ENCODE measurements around the gene ACAP2.
"Not testable (repeated sequence)": the region's sequence is repeated elsewhere in the genome, so short reads cannot be mapped to it uniquely, and the experiment has no call there.

Gene ACAP2

DNA sequence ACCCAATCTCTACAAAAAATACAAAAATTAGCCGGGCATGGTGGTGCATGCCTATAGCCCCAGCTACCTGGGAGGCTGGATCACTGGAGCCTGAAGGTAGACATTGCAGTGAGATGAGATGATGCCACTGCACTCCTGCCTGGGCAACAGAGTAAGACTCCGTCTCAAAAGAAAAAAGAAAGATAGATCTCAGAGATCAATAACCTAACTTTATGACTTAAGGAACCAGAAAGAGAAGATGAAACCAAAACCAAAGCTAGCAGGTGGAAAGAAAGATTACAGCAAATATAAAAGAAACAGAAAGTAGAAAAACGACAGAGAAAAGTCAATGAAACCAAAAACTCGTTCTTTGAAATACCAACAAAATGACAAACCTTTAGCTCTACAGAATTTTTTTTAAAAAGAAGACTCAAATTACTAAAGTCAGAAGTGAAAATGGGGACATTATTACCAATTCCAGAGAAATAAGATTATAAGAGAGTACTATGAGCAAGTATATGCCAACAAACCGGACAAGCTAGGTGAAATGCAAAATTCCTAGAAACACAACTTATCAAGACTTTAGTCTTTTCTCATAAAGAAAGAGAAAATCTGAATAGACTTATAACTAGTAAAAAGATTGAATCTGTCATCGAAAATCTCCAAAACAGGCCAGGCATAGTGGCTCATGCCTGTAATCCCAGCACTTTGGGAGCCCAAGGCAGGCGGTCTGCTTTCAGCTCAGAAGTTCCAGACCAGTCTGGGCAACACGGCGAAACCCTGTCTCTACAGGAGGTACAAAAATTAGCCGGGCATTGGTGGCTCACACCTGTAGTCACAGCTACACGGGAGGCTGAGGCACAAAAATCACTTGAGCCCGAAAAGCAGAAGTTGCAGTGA lies 35.0 kb downstream of the ACAP2 start:
- TF ChIP-seq, protein P1, sequence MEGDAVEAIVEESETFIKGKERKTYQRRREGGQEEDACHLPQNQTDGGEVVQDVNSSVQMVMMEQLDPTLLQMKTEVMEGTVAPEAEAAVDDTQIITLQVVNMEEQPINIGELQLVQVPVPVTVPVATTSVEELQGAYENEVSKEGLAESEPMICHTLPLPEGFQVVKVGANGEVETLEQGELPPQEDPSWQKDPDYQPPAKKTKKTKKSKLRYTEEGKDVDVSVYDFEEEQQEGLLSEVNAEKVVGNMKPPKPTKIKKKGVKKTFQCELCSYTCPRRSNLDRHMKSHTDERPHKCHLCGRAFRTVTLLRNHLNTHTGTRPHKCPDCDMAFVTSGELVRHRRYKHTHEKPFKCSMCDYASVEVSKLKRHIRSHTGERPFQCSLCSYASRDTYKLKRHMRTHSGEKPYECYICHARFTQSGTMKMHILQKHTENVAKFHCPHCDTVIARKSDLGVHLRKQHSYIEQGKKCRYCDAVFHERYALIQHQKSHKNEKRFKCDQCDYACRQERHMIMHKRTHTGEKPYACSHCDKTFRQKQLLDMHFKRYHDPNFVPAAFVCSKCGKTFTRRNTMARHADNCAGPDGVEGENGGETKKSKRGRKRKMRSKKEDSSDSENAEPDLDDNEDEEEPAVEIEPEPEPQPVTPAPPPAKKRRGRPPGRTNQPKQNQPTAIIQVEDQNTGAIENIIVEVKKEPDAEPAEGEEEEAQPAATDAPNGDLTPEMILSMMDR (IDR thresholded peaks at IDR 0.05; ENCODE audit: low read depth, low read length): no peak
- H3K27me3 ChIP-seq (ENCODE audit: insufficient read depth, low read depth, severe bottlenecking): no peaks in the 10 kb centered on the region
- no peak for DNase-seq
- no peaks in the 10 kb centered on the region for H3K9me3 ChIP-seq (ENCODE audit: severe bottlenecking)
- H3K4me3 ChIP-seq (ENCODE audit: low read depth, low read length): no peak overlapping the region
- H3K27ac ChIP-seq: no peak overlapping the region
- H3K36me3 ChIP-seq: no peaks in the 10 kb centered on the region

DNA sequence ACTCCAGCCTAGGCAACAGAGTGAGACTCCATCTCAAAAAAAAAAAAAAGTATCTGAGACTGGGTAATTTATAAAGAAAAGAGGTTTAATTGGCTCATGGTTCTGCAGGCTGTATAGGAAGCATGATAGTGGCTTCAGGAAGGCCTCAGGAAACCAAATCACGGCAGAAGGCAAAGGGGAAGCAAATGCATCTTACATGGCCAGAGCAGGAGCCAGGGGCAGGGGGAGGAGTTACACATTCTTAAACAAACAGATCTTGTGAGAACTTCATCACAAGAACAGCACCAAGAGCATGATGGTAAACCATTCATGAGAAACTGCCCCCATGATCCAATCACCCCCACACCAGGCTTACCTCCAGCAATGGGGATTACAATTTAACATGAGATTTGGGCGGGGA lies 37.2 kb downstream of the ACAP2 start:
- no peak overlapping the region for H3K27ac ChIP-seq
- no peak for DNase-seq
- H3K9me3 ChIP-seq (ENCODE audit: severe bottlenecking): no peaks in the 10 kb centered on the region
- no peaks in the 10 kb centered on the region for H3K36me3 ChIP-seq
- no peak overlapping the region for H3K4me3 ChIP-seq (ENCODE audit: low read depth, low read length)
- no peaks in the 10 kb centered on the region for H3K27me3 ChIP-seq (ENCODE audit: insufficient read depth, low read depth, severe bottlenecking)
- TF ChIP-seq, protein P1 (IDR thresholded peaks at IDR 0.05; ENCODE audit: low read depth, low read length): no peak

DNA sequence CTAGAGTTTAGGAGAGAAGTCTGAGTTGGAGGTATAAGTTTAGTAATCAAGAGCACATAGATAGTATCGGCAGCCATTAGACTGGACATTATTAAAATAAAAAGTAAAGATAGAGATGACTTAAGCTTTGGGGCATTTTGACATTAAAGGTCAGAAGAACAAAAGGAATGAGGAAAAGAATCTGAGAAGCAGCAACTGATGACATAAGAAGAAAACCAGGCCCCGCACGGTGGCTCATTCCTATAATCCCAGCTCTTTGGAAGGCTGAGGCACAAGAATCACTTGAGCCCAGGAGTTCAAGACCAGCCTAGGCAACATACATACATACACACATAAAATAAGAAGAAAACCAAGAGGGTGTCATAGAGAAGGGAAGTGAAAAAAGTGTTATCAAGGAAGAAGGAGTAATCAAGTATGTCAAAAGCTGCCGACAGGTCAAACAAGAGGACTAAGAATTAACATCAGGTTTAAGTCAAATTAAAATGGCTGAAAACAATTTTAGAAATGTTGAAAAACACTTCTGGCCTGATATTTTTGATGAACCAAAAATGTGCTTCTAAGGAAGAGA lies 38.9 kb downstream of the ACAP2 start:
- TF ChIP-seq, protein P1 (IDR thresholded peaks at IDR 0.05; ENCODE audit: low read depth, low read length): no peak
- Histone ChIP-seq H3K27me3 (ENCODE audit: insufficient read depth, low read depth, severe bottlenecking) (no peaks in the 10 kb centered on the region), H3K36me3 (no peaks in the 10 kb centered on the region), H3K9me3 (ENCODE audit: severe bottlenecking) (no peaks in the 10 kb centered on the region), H3K27ac (no peak overlapping the region), H3K4me3 (ENCODE audit: low read depth, low read length) (no peak overlapping the region)
- no peak for DNase-seq

DNA sequence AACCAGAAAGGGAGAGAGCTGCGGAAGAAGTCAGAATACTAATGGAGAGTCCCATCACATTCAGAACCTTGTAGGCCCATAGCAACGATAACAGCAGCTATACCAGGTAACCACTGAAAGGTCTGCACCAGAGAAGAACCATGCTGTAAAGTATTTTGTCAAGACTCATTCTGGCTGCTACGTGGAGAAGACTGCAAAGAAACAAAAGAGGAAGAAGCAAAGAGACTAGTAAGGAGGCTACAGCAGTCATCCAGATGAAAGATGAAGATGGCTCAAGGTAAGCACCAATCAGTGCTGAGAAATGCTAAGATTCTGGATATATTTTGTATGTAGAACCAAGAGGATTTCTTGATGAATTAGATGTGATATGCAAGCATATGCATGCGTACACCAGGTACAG lies 39.6 kb downstream of the ACAP2 start:
- Histone ChIP-seq H3K27me3 (ENCODE audit: insufficient read depth, low read depth, severe bottlenecking) (no peaks in the 10 kb centered on the region), H3K9me3 (ENCODE audit: severe bottlenecking) (no peaks in the 10 kb centered on the region), H3K4me3 (ENCODE audit: low read depth, low read length) (no peak overlapping the region), H3K36me3 (no peaks in the 10 kb centered on the region), H3K27ac (no peak overlapping the region)
- DNase-seq: no peak
- TF ChIP-seq, protein P1 (IDR thresholded peaks at IDR 0.05; ENCODE audit: low read depth, low read length): no peak

DNA sequence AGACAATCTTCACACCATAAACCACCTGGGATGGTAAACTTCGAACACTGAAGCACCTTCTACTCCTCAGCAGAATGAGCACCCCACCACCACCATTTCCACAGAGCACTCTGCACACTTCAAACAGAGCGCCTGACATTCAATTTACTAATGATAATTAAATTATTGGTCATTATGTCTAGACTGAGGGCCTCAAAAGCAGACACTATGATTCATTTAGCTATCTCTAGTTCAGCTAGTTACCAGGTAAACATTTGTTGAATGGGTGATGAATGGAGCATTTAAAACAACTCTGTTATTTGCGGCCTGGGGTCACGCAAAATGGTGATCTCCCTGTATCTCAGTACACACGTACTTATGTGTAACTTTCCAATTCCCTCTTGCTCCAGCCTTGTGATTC lies 40.9 kb downstream of the ACAP2 start:
- TF ChIP-seq, protein P1 (IDR thresholded peaks at IDR 0.05; ENCODE audit: low read depth, low read length): no peak
- DNase-seq: no peak
- no peaks in the 10 kb centered on the region for H3K36me3 ChIP-seq
- no peak overlapping the region for H3K4me3 ChIP-seq (ENCODE audit: low read depth, low read length)
- no peaks in the 10 kb centered on the region for H3K27me3 ChIP-seq (ENCODE audit: insufficient read depth, low read depth, severe bottlenecking)
- no peaks in the 10 kb centered on the region for H3K9me3 ChIP-seq (ENCODE audit: severe bottlenecking)
- no peak overlapping the region for H3K27ac ChIP-seq

DNA sequence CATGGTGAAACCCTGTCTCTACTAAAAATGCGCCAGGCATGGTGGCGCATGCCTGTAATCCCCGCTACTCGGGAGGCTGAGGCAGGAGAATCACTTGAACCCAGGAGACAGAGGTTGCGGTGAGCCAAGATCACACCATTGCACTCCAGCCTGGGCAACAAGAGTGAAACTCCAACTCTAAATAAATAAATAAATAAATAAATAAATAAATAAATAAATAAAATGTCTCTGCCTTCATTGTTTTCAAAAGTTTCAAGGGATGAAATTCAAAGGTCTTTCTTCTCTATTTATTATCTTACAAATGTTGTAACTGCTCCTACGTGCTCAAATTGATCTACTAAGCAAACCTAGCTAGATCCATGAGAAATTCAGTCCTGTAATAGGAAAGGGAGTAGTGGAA lies 44.4 kb downstream of the ACAP2 start:
- not testable (repeated sequence) for H3K9me3 ChIP-seq (ENCODE audit: severe bottlenecking); H3K27ac ChIP-seq

More for the DNA sequence above, 44.4 kb downstream of the ACAP2 start:
- not testable (repeated sequence) for DNase-seq; H3K4me3 ChIP-seq (ENCODE audit: low read depth, low read length); H3K27me3 ChIP-seq (ENCODE audit: insufficient read depth, low read depth, severe bottlenecking); H3K36me3 ChIP-seq
